HG03442 (cell line): ENCODE measurements around the gene CACNB4.

Experiments used
- ATAC-seq: cut with Tn5 transposase; IDR thresholded peaks from one replicate; pipeline ENCODE4 v1.9.1; 2021; ENCODE audit warnings: mild to moderate bottlenecking, moderate library complexity; ENCODE audit not compliant: unreplicated experiment

The CACNB4 gene

DNA sequence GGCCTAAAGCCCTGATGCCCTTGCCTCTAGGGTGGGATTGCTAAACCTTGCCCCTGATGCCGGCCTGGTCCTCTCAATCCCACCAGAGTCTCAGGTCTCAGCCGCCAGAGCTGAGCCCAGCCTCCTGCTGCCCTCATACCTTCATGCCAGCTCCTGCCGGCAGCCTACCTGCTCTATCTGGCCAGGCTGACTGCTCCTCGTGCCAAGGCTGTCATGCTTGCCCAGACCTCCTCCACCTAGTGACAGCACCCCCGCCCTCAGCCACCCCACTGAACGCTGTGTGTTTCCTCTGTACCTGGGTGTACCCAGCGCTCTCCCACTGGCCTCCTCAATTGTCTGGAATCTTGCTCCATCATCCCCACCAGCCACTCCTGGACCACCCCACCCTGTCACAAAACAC is 120.1 kb downstream of the CACNB4 start:
- no peak for ATAC-seq

GRCh38 chr2:151977631-151978030 is 121.2 kb downstream of the CACNB4 start:
- ATAC-seq: no peak

DNA sequence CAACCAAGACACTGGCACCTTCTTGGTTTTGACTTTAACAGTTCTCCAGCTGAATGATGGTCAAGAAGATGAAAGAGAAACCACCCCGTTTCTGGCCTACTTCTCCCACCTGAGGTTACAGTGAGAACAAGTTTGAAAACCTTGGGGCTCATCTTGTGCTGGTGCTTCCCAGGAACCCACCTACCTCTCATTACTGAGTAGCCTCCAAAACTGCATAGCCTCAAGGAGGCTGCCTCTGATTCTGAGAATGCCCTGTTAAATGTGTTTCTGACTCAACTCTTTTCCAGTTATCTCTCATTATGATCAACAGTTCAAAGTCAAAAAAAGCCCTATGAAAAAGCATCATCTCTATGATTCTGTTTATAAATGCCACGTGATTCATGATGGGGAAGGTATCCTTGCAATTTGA is 121.9 kb downstream of the CACNB4 start:
- ATAC-seq: peak; percentile 77

DNA sequence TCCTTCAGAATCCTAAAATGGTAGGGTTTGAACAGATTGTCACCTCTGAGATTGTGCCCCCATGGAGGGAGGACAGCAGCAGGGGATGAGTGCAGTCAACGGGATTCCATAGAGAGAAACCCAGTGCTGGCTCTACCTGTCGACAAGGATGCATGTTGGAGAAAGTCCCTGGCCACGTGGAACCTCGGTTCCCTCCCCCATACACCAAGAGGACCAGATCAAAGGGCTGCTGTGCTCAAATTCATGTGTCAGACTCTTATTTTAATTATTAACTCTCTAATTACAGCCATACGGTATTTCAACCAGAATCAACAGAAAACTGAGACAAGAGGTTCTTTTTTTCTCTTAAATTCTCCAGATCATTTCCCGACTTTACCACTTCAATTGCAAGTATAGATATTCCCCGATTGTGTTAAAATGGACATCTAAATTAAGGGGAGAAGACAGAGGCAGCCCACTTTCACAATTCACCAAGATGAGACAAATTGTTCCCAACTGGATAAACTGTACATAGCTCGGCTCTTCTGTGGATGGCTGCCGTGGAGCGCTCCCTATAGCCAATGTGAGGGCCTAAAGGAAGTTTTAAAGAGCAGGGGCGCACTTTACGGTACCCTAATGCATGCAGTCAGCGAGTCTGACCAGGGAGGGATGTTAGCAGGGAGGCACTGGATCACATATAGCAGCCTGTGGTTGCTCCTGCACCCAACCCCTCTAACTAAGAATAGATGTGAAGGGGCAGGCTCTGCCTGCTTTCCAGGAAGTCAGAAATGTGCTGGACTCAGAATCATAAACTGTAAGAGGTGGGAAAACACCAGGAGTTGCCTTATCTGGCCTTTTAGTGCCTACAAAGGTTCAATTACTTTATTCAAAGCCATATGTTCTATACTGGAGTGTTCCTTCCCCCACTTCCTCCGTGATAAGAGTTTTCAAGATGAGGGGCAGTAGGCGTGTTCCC is 123.1 kb downstream of the CACNB4 start:
- ATAC-seq: no peak

- ATAC-seq: no peak
Observed at GRCh38 chr2:151974988-151975387, 123.9 kb downstream of the CACNB4 start.

DNA sequence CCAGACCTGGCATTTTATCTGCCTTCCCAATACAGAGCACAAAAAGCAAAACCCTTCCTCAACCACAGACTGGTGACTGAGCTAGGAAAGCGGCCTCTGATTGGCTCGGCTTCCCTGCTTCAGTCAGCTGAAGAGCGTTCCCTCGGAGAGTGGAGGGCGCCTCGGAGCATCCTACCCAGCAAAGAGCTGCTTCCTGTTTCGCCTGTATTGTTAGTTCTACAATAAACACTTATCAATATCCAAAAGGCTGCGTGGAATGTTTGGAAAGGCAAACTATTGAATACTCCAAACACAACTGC is 125.0 kb downstream of the CACNB4 start:
- no peak for ATAC-seq

DNA sequence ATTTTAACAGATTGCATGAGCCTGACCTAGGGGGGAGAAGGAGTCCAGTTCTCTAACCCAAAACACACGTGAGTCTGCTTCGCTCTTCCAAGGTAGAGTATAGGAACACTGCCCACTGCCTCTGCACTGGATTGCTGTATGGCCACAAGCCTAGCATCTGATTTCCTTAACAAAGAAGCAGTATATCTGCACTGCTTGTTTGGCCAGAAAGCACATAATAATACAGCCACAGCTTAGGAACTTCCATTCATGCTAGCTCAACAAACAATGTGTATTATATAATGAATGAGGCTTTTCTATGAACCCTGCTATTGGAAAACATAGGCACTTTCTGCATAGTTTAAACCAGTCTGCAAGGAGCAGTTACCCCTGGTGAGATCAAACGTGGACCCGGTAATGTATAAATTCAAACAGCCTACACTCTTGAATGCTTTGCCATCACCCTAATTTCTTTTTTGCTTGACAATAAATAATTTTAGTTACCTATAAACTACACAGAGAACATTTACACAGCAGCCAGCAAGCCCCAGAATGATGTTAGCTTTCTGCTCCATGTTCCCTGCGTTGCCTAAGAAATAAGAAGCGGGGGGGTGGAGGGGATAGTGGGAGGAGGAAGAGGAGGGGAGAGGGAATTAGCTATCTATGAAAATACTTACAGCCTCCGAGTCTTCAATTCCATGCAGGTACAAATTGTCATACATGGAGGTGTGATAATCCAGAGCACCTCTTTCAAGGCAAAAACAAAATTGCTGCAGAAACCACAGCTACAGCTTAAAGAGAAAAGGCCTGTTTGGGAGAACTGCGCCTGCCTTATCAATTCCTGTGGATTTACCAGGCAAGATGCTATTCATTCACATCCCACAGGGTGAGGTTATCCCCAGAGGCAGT is 125.6 kb downstream of the CACNB4 start:
- ATAC-seq: no peak

DNA sequence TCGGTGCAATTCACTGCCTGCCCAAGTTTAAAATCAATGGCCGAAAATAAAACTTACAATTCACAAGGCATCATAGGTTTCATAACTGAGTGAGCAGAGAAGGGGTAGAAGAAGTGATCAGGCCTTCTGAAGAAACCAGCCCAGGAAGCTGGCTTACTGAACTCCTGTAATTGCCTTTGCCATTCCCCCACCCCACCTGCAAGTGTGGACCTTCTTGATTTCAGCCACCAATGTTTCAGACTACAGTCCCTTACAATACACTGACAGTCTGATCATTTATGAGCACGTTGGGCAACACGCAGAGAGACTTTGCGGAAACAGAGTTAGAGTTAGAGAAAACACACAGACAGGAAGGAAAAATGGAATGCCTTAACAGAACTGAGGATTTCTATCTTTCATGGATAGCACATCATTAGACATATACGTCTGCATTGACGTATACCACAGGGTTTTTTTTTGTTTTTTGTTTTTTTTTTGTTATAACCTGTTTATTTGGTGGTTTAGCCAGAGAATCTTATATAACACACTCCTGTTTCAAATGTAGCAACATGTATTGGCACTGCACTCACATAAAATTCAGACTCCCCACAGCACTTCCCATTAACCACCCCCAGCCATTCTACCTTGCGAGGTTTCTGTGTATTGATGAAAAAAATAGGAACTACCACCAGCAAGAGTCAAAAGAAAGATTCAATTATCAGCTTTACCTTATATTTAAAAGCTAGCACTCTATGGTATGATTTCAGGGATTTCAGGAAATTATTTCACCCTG is 126.4 kb downstream of the CACNB4 start:
- ATAC-seq: no peak

GRCh38 chr2:151971301-151972051 is 127.4 kb downstream of the CACNB4 start:
- no peak for ATAC-seq

- ATAC-seq: no peak
Observed at GRCh38 chr2:151968770-151969470, 129.9 kb downstream of the CACNB4 start.

GRCh38 chr2:151967829-151968722 is 130.8 kb downstream of the CACNB4 start:
- no peak for ATAC-seq

GRCh38 chr2:151965884-151966283 is 133.0 kb downstream of the CACNB4 start:
- ATAC-seq: no peak

DNA sequence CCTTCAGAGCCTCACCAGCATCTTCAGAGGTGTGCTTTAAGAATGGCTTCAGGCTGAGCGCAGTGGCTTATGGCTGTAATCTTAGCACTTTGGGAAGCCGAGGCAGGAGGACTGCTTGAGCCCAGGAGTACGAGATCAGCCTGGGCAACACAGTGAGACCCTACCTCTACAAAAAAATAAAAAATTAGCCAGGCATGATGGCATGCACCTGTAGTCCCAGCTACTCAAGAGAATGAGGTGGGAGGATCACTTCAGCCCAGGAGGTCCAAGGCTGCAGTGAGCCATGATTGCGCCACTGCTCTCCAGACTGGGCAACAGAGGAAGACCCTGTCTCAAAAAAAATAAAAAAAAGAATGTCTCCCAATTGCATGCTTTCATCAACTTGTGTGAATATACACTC is 137.3 kb downstream of the CACNB4 start:
- no peak for ATAC-seq

DNA sequence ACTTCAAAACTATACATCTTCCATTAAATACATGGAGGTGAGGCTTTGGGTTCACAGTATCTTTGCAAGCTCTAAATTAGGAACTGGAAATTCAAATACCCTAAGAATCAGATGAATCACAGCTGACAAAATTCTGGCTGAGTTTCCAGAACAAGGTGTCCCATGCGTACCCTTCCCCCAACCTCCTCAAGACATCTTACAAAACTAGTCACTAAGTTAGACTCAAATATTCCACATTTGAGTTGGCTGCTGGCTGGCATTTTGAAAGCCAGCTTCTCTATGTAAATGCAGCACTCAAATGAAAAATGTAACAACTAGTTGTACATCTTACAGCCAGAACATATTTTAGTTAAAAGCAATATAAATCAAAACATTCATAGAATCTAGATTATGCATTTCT is 139.6 kb downstream of the CACNB4 start:
- no peak for ATAC-seq

GRCh38 chr2:151953467-151953866 is 145.4 kb downstream of the CACNB4 start:
- no peak for ATAC-seq

DNA sequence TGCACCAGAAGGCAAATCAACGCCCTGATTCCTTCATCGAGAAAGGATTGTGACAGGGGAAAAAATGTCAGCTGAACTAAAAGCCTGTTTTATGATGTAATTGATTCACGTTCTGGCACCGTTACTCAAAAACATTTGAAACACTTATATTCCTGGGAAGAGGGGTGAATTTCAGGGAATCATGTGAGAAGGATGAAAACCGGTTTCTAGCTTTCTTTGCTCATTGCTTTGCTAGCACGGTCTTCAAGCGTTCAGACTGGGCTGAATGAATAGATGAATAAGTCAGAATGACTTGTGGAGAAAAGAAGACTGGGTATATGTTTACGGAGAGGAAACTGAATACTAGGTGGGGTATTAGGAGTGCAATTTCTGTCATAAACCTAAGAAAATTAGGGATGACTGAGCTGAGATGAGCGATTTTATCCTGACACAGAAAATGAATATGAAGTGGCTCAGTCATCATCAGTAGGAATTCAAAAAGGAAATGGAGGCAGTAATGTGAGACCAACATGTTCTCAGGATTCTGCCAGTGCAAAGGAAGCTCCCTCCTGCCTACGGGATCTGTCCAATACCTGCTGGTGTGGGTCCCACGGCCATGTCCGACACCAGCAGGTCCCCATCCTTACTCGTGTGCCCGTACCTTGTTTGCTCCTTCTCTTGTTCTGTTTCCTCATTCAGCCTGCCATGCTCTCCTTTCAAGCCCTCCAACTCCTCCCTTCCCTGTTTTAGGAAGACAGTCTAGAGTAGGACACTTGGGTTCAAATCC is 146.0 kb downstream of the CACNB4 start:
- no peak for ATAC-seq

DNA sequence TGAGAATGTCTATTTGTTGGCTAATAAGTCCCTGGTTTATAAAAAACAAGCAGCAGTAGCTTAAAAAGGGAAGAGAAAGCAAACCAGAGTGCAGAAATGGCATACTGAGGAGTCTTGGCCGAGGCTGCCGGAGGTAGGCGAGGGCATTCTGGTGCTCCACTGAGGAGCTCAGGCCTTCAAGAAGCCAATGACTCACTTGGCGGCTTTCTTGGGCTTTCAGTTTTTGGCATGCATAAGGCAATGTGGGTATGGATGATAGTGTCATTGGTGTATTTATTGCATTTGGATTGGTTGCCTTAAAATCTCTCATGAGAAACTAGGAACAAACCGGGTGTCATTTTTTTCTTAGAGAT is 151.1 kb downstream of the CACNB4 start:
- ATAC-seq: peak; percentile 29
